Dendritic cell treated with granulocyte-macrophage colony-stimulating factor and Interleukin-4, amounts not matched to agents 40 ng/mL and 50 ng/mL, for 4 days (primary cell): ENCODE measurements around the gene HMHB1.

Source experiments
- H3K27ac Mint-ChIP-seq: one replicate; pipeline ENCODE4 v1.8.0; 2022; ENCODE audit warnings: mild to moderate bottlenecking, mixed read lengths
- H3K27me3 Mint-ChIP-seq: one replicate; pipeline ENCODE4 v1.8.0; 2022; ENCODE audit warnings: mild to moderate bottlenecking, mixed read lengths
- H3K36me3 Mint-ChIP-seq: one replicate; pipeline ENCODE4 v1.8.0; 2022; ENCODE audit warnings: low read depth, mixed read lengths
- H3K4me1 Mint-ChIP-seq: one replicate; pipeline ENCODE4 v1.8.0; 2022; ENCODE audit warnings: low read depth, mixed read lengths
- H3K4me3 Mint-ChIP-seq: one replicate; pipeline ENCODE4 v1.8.0; 2022; ENCODE audit warnings: mild to moderate bottlenecking, moderate library complexity, mixed read lengths
- H3K9me3 Mint-ChIP-seq: one replicate; pipeline ENCODE4 v1.8.0; 2022; ENCODE audit warnings: mixed read lengths
- intact Hi-C: fragments of 100-400 bp; cut with micrococcal nuclease; formaldehyde crosslinking; loops from one replicate; pipeline ENCODE4 v1.15.0; 2022

HMHB1 gene

DNA sequence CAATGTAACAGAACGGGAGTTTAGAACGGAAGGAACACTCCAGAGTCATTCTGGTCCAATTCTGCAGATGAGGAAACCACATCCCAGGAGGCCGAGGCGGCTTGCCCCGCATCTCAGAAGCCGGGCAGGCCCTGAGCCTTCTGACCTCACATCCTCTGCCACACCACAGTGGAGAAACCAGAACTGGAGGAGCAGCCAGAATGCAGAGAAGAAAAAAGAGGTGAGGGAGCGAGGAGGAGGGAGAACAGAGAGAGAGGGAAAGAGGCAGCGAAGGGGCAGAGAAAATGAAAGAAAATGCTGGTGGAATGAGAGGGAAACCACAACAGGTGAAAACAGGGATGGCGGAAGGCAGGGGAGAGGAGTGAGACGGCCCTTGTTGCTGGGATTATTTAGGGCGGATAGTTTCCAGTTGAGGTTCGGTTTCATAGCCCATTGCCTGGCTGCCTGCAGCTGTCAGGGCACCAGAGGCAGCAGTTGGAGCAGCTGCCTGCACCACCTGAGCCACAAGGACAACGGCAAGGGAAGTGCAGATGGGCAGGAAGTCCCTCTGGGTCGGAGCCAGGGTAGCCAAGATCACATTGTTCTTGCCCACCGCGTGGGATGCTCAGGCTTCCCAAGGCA is at the start of gene HMHB1:
Gene HMHB1, plus strand, starts transcription at position 77 of the 621 bp plus-strand sequence.
- H3K27ac Mint-ChIP-seq, result no peak within 1 kb of the TSS
- H3K4me1 Mint-ChIP-seq, result peaks cover 9% of the 10 kb centered on the region

GRCh38 chr5:143762636-143763220 is 49.2 kb upstream of the HMHB1 start:
- Mint-ChIP-seq H3K27me3 (peaks cover 2% of the 10 kb centered on the region), H3K9me3 (no peaks in the 10 kb centered on the region), H3K4me3 (no peak overlapping the region), H3K4me1 (no peaks in the 10 kb centered on the region), H3K36me3 (no peaks in the 10 kb centered on the region), H3K27ac (no peak overlapping the region)
- intact Hi-C loops, result no loop called here

More for the DNA sequence above, at the start of gene HMHB1:
- no peaks in the 10 kb centered on the region for H3K9me3 Mint-ChIP-seq
- H3K4me3 Mint-ChIP-seq, result no peak within 1 kb of the TSS
- H3K27me3 Mint-ChIP-seq, result peaks cover 13% of the 10 kb centered on the region
- no peaks in the 10 kb centered on the region for H3K36me3 Mint-ChIP-seq
- intact Hi-C loops, result no loop called here

GRCh38 chr5:143767162-143767561 is 44.8 kb upstream of the HMHB1 start:
- intact Hi-C loops, result no loop called here
- Mint-ChIP-seq H3K4me3 (no peak overlapping the region), H3K27ac (no peak overlapping the region), H3K27me3 (peaks cover 2% of the 10 kb centered on the region), H3K36me3 (no peaks in the 10 kb centered on the region), H3K4me1 (no peaks in the 10 kb centered on the region), H3K9me3 (no peaks in the 10 kb centered on the region)

- Mint-ChIP-seq H3K4me1 (no peaks in the 10 kb centered on the region), H3K27ac (no peak overlapping the region)
Measured at GRCh38 chr5:143769026-143769786, 42.8 kb upstream of the HMHB1 start.

DNA sequence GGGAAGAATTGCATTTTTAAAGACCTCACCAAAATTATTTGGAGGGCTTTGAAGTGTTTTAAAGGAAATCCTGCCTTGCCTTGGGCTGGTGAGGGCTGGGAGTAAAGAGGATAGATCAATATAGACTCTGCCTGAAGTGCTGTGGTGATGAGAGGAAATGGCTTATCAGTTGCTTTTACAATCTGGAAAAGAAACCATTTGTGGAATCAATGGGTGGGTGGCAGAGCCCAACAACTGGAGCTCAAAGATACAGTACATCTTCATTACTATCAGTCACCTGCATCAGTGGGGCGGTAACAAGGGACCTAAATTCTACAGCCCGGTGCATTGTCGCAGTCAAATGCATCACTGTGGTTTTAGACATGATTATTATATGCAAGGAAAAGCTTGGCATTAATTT is 41.5 kb upstream of the HMHB1 start:
- no peak overlapping the region for H3K27ac Mint-ChIP-seq
- peaks cover 2% of the 10 kb centered on the region for H3K27me3 Mint-ChIP-seq
- intact Hi-C loops, result no loop called here
- H3K9me3 Mint-ChIP-seq, result no peaks in the 10 kb centered on the region
- no peaks in the 10 kb centered on the region for H3K36me3 Mint-ChIP-seq
- no peak overlapping the region for H3K4me3 Mint-ChIP-seq
- H3K4me1 Mint-ChIP-seq, result no peaks in the 10 kb centered on the region

More at GRCh38 chr5:143769026-143769786, 42.8 kb upstream of the HMHB1 start:
- intact Hi-C loops, result no loop called here
- peaks cover 2% of the 10 kb centered on the region for H3K27me3 Mint-ChIP-seq
- no peak overlapping the region for H3K4me3 Mint-ChIP-seq
- H3K9me3 Mint-ChIP-seq, result no peaks in the 10 kb centered on the region
- H3K36me3 Mint-ChIP-seq, result no peaks in the 10 kb centered on the region

DNA sequence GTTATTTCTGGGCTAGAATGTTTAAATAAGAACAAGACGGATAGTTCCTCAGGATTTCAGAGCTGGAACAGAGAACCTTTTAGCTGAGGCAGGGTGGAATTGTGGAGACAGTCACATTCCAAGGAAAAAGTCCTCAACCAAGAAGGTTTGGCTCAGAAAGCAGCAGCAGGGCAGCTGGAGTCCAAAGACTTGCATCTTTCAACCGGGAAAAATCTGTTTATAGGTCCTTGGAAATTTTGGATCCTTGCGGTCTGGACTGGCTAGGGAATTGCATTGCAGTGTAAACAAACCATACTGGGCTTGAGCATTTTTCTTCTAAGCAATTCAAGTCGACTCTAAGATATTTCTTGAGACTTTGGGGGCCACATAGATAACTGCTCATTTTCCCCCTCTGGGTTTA is 40.8 kb upstream of the HMHB1 start:
- Mint-ChIP-seq H3K4me1 (no peaks in the 10 kb centered on the region), H3K27ac (no peak overlapping the region), H3K27me3 (peaks cover 2% of the 10 kb centered on the region), H3K36me3 (no peaks in the 10 kb centered on the region), H3K9me3 (no peaks in the 10 kb centered on the region), H3K4me3 (no peak overlapping the region)
- intact Hi-C loops, result no loop called here

- intact Hi-C loops, result no loop called here
- Mint-ChIP-seq H3K27ac (no peak overlapping the region), H3K36me3 (no peaks in the 10 kb centered on the region), H3K4me3 (no peak overlapping the region), H3K4me1 (no peaks in the 10 kb centered on the region), H3K9me3 (no peaks in the 10 kb centered on the region), H3K27me3 (no peaks in the 10 kb centered on the region)
Measured at GRCh38 chr5:143771602-143772001, 40.4 kb upstream of the HMHB1 start.

DNA sequence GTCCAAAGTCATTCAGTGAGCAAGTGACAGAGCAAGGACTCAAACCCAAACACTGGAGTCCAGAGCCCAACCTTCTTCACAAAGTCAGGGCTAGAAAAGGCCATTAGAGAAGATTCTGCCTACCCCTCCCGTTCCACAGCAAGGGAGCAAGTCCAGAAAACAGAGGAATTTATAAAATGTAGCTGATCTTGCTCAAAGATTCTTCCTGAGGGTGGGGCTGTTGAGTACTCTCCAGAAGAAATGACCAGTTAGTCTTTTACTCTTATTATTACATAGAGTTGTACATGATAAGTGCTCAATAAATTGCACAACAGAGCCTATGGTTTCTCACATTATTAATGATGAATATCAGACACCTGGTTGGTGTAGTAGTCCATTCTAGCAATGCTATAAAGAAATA is 39.3 kb upstream of the HMHB1 start:
- no peaks in the 10 kb centered on the region for H3K9me3 Mint-ChIP-seq
- intact Hi-C loops, result no loop called here
- H3K27me3 Mint-ChIP-seq, result no peaks in the 10 kb centered on the region
- H3K4me1 Mint-ChIP-seq, result no peaks in the 10 kb centered on the region
- no peaks in the 10 kb centered on the region for H3K36me3 Mint-ChIP-seq
- no peak overlapping the region for H3K4me3 Mint-ChIP-seq
- no peak overlapping the region for H3K27ac Mint-ChIP-seq

DNA sequence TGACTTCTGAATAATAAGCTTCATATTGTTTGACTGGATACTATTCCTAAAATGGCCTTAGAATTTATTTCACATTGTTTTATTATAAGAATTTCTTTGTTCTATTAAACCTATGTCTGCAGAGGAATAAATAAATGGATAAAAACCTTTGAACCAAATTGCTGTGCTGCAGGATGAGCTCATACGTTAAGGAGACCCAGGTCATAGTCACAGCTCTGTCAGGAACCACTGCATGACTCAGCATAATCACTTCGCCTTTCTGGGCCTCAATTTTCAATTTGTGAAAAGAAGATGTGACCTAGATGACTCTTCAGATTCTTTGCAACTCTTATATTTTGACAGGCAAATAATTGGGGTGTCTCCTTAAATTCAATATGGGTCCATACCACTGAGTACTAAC is 36.7 kb upstream of the HMHB1 start:
- no peaks in the 10 kb centered on the region for H3K4me1 Mint-ChIP-seq
- H3K4me3 Mint-ChIP-seq, result no peak overlapping the region
- H3K27me3 Mint-ChIP-seq, result no peaks in the 10 kb centered on the region

DNA sequence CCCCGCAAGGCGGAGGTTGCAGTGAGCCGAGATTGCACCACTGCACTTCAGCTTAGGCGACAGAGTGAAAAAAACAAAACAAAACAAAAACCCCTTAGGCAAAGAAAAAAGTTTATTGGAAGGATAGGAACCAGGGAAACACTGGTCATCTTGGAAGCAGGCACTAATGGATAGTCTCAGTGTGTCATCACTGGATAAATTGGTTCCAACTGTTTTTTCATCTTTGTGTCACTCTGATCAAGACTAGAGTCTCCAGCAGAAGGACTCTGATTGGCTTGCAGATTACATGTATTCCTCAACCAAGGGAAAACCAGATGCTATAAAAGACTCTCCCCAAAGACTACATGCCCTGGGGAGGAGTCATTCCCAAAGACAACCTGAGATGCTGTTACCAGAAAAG is 35.0 kb upstream of the HMHB1 start:
- H3K27me3 Mint-ChIP-seq, result no peaks in the 10 kb centered on the region
- H3K9me3 Mint-ChIP-seq, result no peaks in the 10 kb centered on the region
- no peak overlapping the region for H3K4me3 Mint-ChIP-seq
- intact Hi-C loops, result no loop called here
- H3K4me1 Mint-ChIP-seq, result peaks cover 5% of the 10 kb centered on the region
- no peaks in the 10 kb centered on the region for H3K36me3 Mint-ChIP-seq
- H3K27ac Mint-ChIP-seq, result no peak overlapping the region

More for the DNA sequence above, 36.7 kb upstream of the HMHB1 start:
- Mint-ChIP-seq H3K27ac (no peak overlapping the region), H3K36me3 (no peaks in the 10 kb centered on the region), H3K9me3 (no peaks in the 10 kb centered on the region)
- intact Hi-C loops, result no loop called here

- H3K4me1 Mint-ChIP-seq, result peaks cover 9% of the 10 kb centered on the region
- intact Hi-C loops, result no loop called here
- H3K27ac Mint-ChIP-seq, result no peak overlapping the region
- no peak overlapping the region for H3K4me3 Mint-ChIP-seq
- no peaks in the 10 kb centered on the region for H3K27me3 Mint-ChIP-seq
- no peaks in the 10 kb centered on the region for H3K36me3 Mint-ChIP-seq
- H3K9me3 Mint-ChIP-seq, result peaks cover 2% of the 10 kb centered on the region
Measured at GRCh38 chr5:143779506-143779905, 32.5 kb upstream of the HMHB1 start.

GRCh38 chr5:143781993-143782520 is 29.9 kb upstream of the HMHB1 start:
- intact Hi-C loops, result no loop called here
- H3K27ac Mint-ChIP-seq, result no peak overlapping the region
- no peaks in the 10 kb centered on the region for H3K36me3 Mint-ChIP-seq
- peaks cover 7% of the 10 kb centered on the region for H3K9me3 Mint-ChIP-seq
- H3K4me1 Mint-ChIP-seq, result peaks cover 9% of the 10 kb centered on the region
- H3K27me3 Mint-ChIP-seq, result peaks cover 6% of the 10 kb centered on the region
- no peak overlapping the region for H3K4me3 Mint-ChIP-seq

- Mint-ChIP-seq H3K27me3 (peaks cover 6% of the 10 kb centered on the region), H3K4me1 (peaks cover 9% of the 10 kb centered on the region), H3K9me3 (peaks cover 7% of the 10 kb centered on the region), H3K4me3 (no peak overlapping the region), H3K27ac (no peak overlapping the region), H3K36me3 (no peaks in the 10 kb centered on the region)
- intact Hi-C loops, result no loop called here
Measured at GRCh38 chr5:143782588-143783386, 29.2 kb upstream of the HMHB1 start.

DNA sequence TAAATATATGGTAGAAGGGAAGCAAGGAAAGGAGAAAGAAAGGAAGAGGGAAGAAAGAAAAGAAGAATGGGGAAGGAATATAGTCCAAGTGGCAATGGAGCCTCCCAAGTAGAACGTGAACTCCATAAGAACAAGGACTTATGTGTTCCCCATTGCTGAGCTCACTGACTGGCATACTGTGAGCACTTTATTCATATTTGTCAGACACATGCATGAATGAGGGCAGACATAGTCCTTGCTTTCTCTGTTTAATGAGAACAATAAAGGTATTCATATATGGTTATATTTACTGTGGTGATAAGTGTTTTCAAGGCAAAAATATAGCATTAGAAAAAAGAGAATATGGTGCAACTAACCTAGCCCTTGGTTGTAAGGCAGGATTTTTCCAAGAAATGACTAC is 23.6 kb upstream of the HMHB1 start:
- Mint-ChIP-seq H3K4me1 (peaks cover 17% of the 10 kb centered on the region), H3K9me3 (peaks cover 7% of the 10 kb centered on the region), H3K4me3 (no peak overlapping the region), H3K27ac (no peak overlapping the region), H3K27me3 (peaks cover 6% of the 10 kb centered on the region), H3K36me3 (no peaks in the 10 kb centered on the region)
- intact Hi-C loops, result no loop called here
